ENCODE data around the gene DAZAP1.

The DAZAP1 gene

DNA sequence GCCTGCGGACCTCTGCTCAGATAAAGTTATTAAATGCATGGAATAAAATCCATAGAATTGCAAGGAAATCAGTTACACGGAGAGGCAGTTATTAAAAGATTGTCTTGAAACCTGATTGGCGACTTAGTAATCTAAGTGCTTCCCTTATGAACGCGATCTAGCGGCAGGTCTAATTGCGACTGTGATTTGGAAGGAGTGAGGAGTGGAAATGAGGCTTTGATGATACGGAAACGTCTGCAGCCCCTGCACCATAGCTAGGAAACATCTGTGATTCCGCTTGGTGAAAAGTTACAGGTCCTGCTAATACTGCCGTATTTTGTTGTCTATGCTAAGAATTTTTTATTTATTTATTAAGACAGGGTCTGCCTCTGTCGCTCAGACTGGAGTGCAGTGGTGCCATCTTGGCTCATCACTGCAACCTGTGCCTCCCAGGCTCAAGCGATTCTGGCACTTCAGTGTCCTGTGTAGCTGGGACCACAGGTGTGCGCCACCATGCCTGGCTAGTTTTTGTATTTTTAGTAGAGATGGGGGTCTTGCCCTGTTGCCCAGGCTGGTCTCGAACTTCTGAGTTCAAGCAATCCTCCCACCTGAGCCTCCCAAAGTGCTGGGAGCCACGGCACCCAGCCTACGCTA, 22.8 kb upstream of the DAZAP1 start:
- ATAC-seq, result no peak
- no peak for TF ChIP-seq ISL1 (CRISPR knock-in tag; IDR thresholded peaks at IDR 0.05)
- TF ChIP-seq, protein P1, sequence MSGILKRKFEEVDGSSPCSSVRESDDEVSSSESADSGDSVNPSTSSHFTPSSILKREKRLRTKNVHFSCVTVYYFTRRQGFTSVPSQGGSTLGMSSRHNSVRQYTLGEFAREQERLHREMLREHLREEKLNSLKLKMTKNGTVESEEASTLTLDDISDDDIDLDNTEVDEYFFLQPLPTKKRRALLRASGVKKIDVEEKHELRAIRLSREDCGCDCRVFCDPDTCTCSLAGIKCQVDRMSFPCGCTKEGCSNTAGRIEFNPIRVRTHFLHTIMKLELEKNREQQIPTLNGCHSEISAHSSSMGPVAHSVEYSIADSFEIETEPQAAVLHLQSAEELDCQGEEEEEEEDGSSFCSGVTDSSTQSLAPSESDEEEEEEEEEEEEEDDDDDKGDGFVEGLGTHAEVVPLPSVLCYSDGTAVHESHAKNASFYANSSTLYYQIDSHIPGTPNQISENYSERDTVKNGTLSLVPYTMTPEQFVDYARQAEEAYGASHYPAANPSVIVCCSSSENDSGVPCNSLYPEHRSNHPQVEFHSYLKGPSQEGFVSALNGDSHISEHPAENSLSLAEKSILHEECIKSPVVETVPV (CRISPR knock-in tag; IDR thresholded peaks at IDR 0.05), result no peak
- TF ChIP-seq ZNF8 (CRISPR knock-in tag; IDR thresholded peaks at IDR 0.05), result no peak
- TF ChIP-seq, protein P2, sequence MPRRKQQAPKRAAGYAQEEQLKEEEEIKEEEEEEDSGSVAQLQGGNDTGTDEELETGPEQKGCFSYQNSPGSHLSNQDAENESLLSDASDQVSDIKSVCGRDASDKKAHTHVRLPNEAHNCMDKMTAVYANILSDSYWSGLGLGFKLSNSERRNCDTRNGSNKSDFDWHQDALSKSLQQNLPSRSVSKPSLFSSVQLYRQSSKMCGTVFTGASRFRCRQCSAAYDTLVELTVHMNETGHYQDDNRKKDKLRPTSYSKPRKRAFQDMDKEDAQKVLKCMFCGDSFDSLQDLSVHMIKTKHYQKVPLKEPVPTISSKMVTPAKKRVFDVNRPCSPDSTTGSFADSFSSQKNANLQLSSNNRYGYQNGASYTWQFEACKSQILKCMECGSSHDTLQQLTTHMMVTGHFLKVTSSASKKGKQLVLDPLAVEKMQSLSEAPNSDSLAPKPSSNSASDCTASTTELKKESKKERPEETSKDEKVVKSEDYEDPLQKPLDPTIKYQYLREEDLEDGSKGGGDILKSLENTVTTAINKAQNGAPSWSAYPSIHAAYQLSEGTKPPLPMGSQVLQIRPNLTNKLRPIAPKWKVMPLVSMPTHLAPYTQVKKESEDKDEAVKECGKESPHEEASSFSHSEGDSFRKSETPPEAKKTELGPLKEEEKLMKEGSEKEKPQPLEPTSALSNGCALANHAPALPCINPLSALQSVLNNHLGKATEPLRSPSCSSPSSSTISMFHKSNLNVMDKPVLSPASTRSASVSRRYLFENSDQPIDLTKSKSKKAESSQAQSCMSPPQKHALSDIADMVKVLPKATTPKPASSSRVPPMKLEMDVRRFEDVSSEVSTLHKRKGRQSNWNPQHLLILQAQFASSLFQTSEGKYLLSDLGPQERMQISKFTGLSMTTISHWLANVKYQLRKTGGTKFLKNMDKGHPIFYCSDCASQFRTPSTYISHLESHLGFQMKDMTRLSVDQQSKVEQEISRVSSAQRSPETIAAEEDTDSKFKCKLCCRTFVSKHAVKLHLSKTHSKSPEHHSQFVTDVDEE (CRISPR knock-in tag; IDR thresholded peaks at IDR 0.05), result no peak
- no peak for TF ChIP-seq ARNTL (CRISPR knock-in tag; IDR thresholded peaks at IDR 0.05; ENCODE audit: borderline replicate concordance, low read depth)
- no peak for TF ChIP-seq ZNF70 (CRISPR knock-in tag; IDR thresholded peaks at IDR 0.05)
- TF ChIP-seq TCF4 (CRISPR knock-in tag; IDR thresholded peaks at IDR 0.05; ENCODE audit: borderline replicate concordance), result no peak
- TF ChIP-seq OSR1 (CRISPR knock-in tag; IDR thresholded peaks at IDR 0.05), result no peak
- TF ChIP-seq RARB (CRISPR knock-in tag; IDR thresholded peaks at IDR 0.05), result no peak
- TF ChIP-seq, protein P3, sequence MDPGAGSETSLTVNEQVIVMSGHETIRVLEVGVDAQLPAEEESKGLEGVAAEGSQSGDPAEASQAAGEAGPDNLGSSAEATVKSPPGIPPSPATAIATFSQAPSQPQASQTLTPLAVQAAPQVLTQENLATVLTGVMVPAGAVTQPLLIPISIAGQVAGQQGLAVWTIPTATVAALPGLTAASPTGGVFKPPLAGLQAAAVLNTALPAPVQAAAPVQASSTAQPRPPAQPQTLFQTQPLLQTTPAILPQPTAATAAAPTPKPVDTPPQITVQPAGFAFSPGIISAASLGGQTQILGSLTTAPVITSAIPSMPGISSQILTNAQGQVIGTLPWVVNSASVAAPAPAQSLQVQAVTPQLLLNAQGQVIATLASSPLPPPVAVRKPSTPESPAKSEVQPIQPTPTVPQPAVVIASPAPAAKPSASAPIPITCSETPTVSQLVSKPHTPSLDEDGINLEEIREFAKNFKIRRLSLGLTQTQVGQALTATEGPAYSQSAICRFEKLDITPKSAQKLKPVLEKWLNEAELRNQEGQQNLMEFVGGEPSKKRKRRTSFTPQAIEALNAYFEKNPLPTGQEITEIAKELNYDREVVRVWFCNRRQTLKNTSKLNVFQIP (CRISPR knock-in tag; IDR thresholded peaks at IDR 0.05; ENCODE audit: borderline replicate concordance, low read depth), result no peak
- no peak for TF ChIP-seq CSDC2 (CRISPR knock-in tag; IDR thresholded peaks at IDR 0.05)
- no peak for TF ChIP-seq BACH2 (CRISPR knock-in tag; IDR thresholded peaks at IDR 0.05; ENCODE audit: borderline replicate concordance)
- TF ChIP-seq PPARA (CRISPR knock-in tag; IDR thresholded peaks at IDR 0.05; ENCODE audit: borderline replicate concordance), result no peak

DNA sequence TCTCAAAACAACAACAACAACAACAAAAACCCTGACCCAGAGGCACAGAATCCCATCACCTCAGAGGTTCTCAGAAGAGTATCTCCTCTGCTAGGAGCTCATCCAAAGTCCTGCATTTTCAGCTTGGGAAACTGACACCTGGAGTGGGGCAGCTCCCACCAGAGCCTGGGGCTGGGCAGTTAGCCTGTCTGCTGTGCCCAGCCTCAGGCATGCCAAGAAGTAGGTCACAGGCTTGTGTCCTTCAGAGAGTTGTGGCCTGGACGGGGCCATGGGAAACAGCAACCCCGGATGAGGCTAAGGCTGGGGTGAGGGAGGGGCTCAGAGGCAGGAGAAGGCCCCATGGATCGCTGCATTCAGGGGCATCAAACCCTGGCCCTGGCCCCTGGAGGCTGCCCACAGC, 21.6 kb upstream of the DAZAP1 start:
- TF ChIP-seq OSR1 (CRISPR knock-in tag; IDR thresholded peaks at IDR 0.05) (no peak), TOX (CRISPR knock-in tag; IDR thresholded peaks at IDR 0.05; ENCODE audit: borderline replicate concordance) (no peak), BACH2 (CRISPR knock-in tag; IDR thresholded peaks at IDR 0.05; ENCODE audit: borderline replicate concordance) (no peak), ISL1 (CRISPR knock-in tag; IDR thresholded peaks at IDR 0.05) (no peak), ZNF70 (CRISPR knock-in tag; IDR thresholded peaks at IDR 0.05) (no peak), PPARA (CRISPR knock-in tag; IDR thresholded peaks at IDR 0.05; ENCODE audit: borderline replicate concordance) (no peak), ZFP3 (CRISPR knock-in tag; IDR thresholded peaks at IDR 0.05) (no peak), ARNTL (CRISPR knock-in tag; IDR thresholded peaks at IDR 0.05; ENCODE audit: borderline replicate concordance, low read depth) (no peak), GLIS3 (CRISPR knock-in tag; IDR thresholded peaks at IDR 0.05) (no peak), ZC3H10 (CRISPR knock-in tag; IDR thresholded peaks at IDR 0.05) (no peak), TCF4 (CRISPR knock-in tag; IDR thresholded peaks at IDR 0.05; ENCODE audit: borderline replicate concordance) (no peak), ESRRG (CRISPR knock-in tag; IDR thresholded peaks at IDR 0.05) (no peak), ZFP30 (CRISPR knock-in tag; IDR thresholded peaks at IDR 0.05) (no peak), ZNF8 (CRISPR knock-in tag; IDR thresholded peaks at IDR 0.05) (no peak)
- TF ChIP-seq, protein P4, sequence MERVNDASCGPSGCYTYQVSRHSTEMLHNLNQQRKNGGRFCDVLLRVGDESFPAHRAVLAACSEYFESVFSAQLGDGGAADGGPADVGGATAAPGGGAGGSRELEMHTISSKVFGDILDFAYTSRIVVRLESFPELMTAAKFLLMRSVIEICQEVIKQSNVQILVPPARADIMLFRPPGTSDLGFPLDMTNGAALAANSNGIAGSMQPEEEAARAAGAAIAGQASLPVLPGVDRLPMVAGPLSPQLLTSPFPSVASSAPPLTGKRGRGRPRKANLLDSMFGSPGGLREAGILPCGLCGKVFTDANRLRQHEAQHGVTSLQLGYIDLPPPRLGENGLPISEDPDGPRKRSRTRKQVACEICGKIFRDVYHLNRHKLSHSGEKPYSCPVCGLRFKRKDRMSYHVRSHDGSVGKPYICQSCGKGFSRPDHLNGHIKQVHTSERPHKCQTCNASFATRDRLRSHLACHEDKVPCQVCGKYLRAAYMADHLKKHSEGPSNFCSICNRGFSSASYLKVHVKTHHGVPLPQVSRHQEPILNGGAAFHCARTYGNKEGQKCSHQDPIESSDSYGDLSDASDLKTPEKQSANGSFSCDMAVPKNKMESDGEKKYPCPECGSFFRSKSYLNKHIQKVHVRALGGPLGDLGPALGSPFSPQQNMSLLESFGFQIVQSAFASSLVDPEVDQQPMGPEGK (CRISPR knock-in tag; IDR thresholded peaks at IDR 0.05; ENCODE audit: borderline replicate concordance), result no peak
- TF ChIP-seq, protein P5, sequence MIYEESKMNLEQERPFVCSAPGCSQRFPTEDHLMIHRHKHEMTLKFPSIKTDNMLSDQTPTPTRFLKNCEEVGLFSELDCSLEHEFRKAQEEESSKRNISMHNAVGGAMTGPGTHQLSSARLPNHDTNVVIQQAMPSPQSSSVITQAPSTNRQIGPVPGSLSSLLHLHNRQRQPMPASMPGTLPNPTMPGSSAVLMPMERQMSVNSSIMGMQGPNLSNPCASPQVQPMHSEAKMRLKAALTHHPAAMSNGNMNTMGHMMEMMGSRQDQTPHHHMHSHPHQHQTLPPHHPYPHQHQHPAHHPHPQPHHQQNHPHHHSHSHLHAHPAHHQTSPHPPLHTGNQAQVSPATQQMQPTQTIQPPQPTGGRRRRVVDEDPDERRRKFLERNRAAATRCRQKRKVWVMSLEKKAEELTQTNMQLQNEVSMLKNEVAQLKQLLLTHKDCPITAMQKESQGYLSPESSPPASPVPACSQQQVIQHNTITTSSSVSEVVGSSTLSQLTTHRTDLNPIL (CRISPR knock-in tag; IDR thresholded peaks at IDR 0.05; ENCODE audit: low read depth), result no peak
- TF ChIP-seq, protein P2 (CRISPR knock-in tag; IDR thresholded peaks at IDR 0.05), result no peak
- TF ChIP-seq, protein P3 (CRISPR knock-in tag; IDR thresholded peaks at IDR 0.05; ENCODE audit: borderline replicate concordance, low read depth), result no peak
- ATAC-seq, result no peak
